ENCODE results near the gene FKBP1A. TPM values are rescaled to one million over a fixed set of nuclear protein-coding genes. Genes with fewer than 3 reads are reported as not detected.

FKBP1A gene
- total RNA-seq, 1 donor from 2014 or later: 132 TPM

- H3K27ac Mint-ChIP-seq: no peak overlapping the region
- no peak for DNase-seq (ENCODE audit: low spot score in 2 of 2, unreplicated experiment in 2 of 2)
- no peaks in the 10 kb centered on the region for H3K36me3 Mint-ChIP-seq
- no peak for TF ChIP-seq CTCF (IDR thresholded peaks at IDR 0.05; ENCODE audit: unreplicated experiment)
- H3K4me3 Mint-ChIP-seq: no peak overlapping the region
- H3K4me1 Mint-ChIP-seq: peaks cover 29% of the 10 kb centered on the region
- no peaks in the 10 kb centered on the region for H3K9me3 Mint-ChIP-seq
- H3K27me3 Mint-ChIP-seq (ENCODE audit: low read depth): peaks cover 50% of the 10 kb centered on the region
Observed at GRCh38 chr20:1396264-1396663, 3.4 kb upstream of the FKBP1A start.

GRCh38 chr20:1394686-1395085 lies 1.8 kb upstream of the FKBP1A start:
- no peak for TF ChIP-seq CTCF (IDR thresholded peaks at IDR 0.05; ENCODE audit: unreplicated experiment)
- peaks cover 50% of the 10 kb centered on the region for H3K27me3 Mint-ChIP-seq (ENCODE audit: low read depth)
- no peaks in the 10 kb centered on the region for H3K36me3 Mint-ChIP-seq
- H3K4me3 Mint-ChIP-seq: no peak overlapping the region
- no peaks in the 10 kb centered on the region for H3K9me3 Mint-ChIP-seq
- DNase-seq (ENCODE audit: low spot score in 2 of 2, unreplicated experiment in 2 of 2): no peak
- peaks cover 34% of the 10 kb centered on the region for H3K4me1 Mint-ChIP-seq
- H3K27ac Mint-ChIP-seq: no peak overlapping the region

GRCh38 chr20:1393507-1393882 lies 641 bp upstream of the FKBP1A start:
- Mint-ChIP-seq H3K27ac (peak overlapping the region; percentile 96), H3K27me3 (ENCODE audit: low read depth) (peaks cover 43% of the 10 kb centered on the region), H3K4me1 (peaks cover 38% of the 10 kb centered on the region), H3K4me3 (peak overlapping the region; percentile 94), H3K36me3 (no peaks in the 10 kb centered on the region), H3K9me3 (no peaks in the 10 kb centered on the region)
- DNase-seq (ENCODE audit: low spot score in 2 of 2, unreplicated experiment in 2 of 2): no peak
- TF ChIP-seq CTCF (IDR thresholded peaks at IDR 0.05; ENCODE audit: unreplicated experiment): no peak

DNA sequence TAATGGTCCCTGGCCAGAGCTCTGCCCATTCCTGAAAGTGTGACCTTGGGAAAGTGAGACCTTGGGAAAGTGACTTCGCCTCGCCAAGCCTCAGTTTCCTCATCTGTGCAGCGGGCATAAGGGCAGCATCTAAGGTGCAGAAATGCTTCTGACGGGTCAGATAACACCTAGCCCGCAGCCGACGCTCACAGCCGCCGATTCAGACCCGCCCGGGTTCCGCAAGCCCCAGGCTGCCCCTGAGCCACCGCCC lies 486 bp downstream of the FKBP1A start:
- peaks cover 33% of the 10 kb centered on the region for H3K27me3 Mint-ChIP-seq (ENCODE audit: low read depth)
- no peaks in the 10 kb centered on the region for H3K9me3 Mint-ChIP-seq
- peaks cover 38% of the 10 kb centered on the region for H3K4me1 Mint-ChIP-seq

DNA sequence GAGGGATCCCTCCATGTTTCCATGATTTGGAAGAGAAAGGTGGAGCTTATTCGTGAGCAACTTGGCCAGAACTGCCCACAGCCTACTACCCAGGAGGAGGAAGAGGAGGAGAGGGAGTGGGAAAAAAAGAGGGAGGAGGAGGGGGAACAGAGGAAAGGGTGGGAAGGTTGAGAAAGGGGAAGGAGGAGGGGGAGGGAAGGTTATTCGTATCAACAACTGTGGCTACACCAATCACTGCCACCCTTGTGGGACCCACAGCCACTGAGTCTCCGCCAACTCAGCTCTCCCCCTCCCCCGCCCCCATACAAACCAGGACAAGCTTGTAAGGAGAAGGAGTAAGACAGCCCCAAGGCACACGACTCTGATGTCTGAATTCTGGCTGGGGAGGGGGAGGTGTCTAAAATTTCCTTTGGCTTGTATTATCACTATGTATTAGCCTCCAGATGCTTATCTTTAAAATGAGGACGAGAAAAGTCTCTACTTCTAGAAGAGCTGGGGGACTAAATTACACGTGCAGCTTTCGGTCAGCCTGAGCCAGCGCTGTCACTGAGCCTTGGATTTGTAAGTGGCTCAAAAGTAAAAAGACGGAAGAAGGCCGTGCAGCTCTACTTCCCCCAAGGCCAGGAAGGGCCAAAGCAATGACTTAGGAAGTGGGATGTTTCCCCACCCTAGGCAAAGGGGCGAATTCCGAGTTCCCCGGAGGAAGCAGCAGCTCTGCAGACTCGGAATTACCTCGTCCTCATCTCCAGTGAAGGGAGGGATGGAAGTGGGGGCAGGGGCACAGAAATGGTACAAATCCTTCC lies 1.0 kb downstream of the FKBP1A start:
- Mint-ChIP-seq H3K4me3 (peak overlapping the region; percentile 82), H3K27me3 (ENCODE audit: low read depth) (peaks cover 28% of the 10 kb centered on the region), H3K9me3 (no peaks in the 10 kb centered on the region), H3K27ac (peak overlapping the region; percentile 85), H3K4me1 (peaks cover 38% of the 10 kb centered on the region), H3K36me3 (no peaks in the 10 kb centered on the region)
- no peak for TF ChIP-seq CTCF (IDR thresholded peaks at IDR 0.05; ENCODE audit: unreplicated experiment)
- no peak for DNase-seq (ENCODE audit: low spot score in 2 of 2, unreplicated experiment in 2 of 2)

More for the DNA sequence above, 486 bp downstream of the FKBP1A start:
- peak overlapping the region; percentile 82 for H3K4me3 Mint-ChIP-seq
- H3K27ac Mint-ChIP-seq: peak overlapping the region; percentile 85
- TF ChIP-seq CTCF (IDR thresholded peaks at IDR 0.05; ENCODE audit: unreplicated experiment): no peak
- no peaks in the 10 kb centered on the region for H3K36me3 Mint-ChIP-seq
- no peak for DNase-seq (ENCODE audit: low spot score in 2 of 2, unreplicated experiment in 2 of 2)
